ENCODE results near the gene MDK.

DNA sequence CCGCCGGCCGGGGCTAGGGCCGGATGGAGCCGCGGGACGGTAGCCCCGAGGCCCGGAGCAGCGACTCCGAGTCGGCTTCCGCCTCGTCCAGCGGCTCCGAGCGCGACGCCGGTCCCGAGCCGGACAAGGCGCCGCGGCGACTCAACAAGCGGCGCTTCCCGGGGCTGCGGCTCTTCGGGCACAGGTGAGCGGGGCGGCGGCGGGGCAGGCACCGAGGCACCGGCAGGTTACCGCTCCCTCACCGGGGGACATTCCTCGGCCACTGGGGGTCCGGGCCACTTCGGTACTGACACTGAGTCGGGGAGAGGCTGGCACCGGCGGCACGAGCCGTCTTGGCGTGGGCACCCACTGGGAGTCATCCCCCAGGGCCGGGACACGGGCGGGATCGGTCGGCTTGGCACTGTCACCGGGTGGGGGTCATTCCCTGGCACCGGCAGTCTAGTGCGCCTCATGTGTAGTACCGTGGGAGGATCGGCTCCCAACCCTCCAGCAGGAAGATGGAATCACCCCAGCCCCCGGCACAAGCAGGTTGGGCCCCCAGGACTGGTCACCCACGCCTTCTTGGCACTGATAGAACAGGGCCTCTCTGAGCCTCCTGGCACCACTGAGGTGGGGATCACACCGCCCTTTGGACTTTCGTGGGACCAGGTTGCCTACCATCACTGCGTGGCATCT is 33.7 kb upstream of the MDK start:
- TF ChIP-seq CTCF (IDR thresholded peaks at IDR 0.05 in 8 of 11, conservative IDR thresholded peaks at IDR 0.05 in 3 of 11) (no peak), POLR2A (IDR thresholded peaks at IDR 0.05) (no peak), POLR2AphosphoS5 (IDR thresholded peaks at IDR 0.05) (no peak)
